HG02610 (cell line): ENCODE results near the gene DGCR8.

Source experiments
- ATAC-seq: cut with Tn5 transposase; IDR thresholded peaks from one replicate; pipeline ENCODE4 v1.9.1; 2021; ENCODE audit warnings: mild to moderate bottlenecking, moderate library complexity; ENCODE audit not compliant: unreplicated experiment

DGCR8 gene

GRCh38 chr22:20123366-20124082 lies 43.5 kb downstream of the DGCR8 start:
- ATAC-seq = no peak

- no peak for ATAC-seq
Measured at GRCh38 chr22:20124083-20124787, 44.2 kb downstream of the DGCR8 start.

GRCh38 chr22:20125201-20126174 lies 45.4 kb downstream of the DGCR8 start:
- ATAC-seq = no peak

GRCh38 chr22:20126284-20127029 lies 46.4 kb downstream of the DGCR8 start:
- ATAC-seq = no peak

GRCh38 chr22:20127318-20127868 lies 47.4 kb downstream of the DGCR8 start:
- ATAC-seq = no peak

GRCh38 chr22:20127869-20128618 lies 48.0 kb downstream of the DGCR8 start:
- ATAC-seq = no peak

GRCh38 chr22:20128619-20128901 lies 48.5 kb downstream of the DGCR8 start:
- no peak for ATAC-seq

- no peak for ATAC-seq
Measured at GRCh38 chr22:20128902-20129746, 49.1 kb downstream of the DGCR8 start.

GRCh38 chr22:20129747-20130014 lies 49.6 kb downstream of the DGCR8 start:
- ATAC-seq = no peak

GRCh38 chr22:20130319-20130718 lies 50.3 kb downstream of the DGCR8 start:
- ATAC-seq = no peak

- peak; percentile 56 for ATAC-seq
Measured at GRCh38 chr22:20130731-20131596, 50.9 kb downstream of the DGCR8 start.

- ATAC-seq = no peak
Measured at GRCh38 chr22:20131597-20131858, 51.5 kb downstream of the DGCR8 start, which contains the start of gene ZDHHC8. ZDHHC8 (plus strand) TSS chr22:20131804; CDS start chr22:20131948, 144 bp downstream.

- no peak for ATAC-seq
Measured at GRCh38 chr22:20131859-20132685, 52.0 kb downstream of the DGCR8 start.

- no peak for ATAC-seq
Measured at GRCh38 chr22:20132686-20133246, 52.7 kb downstream of the DGCR8 start.

GRCh38 chr22:20133930-20134549 lies 54.0 kb downstream of the DGCR8 start:
- no peak for ATAC-seq

GRCh38 chr22:20135265-20135664 lies 55.2 kb downstream of the DGCR8 start:
- ATAC-seq = no peak
